ENCODE measurements around the gene NCF4. TPM values are rescaled to one million over a fixed set of nuclear protein-coding genes. Genes with fewer than 3 reads are reported as not detected.

NCF4 gene
- polyA plus RNA-seq, 3 donors = 206 to 249 (median 209) TPM

GRCh38 chr22:36826262-36826661, 34.5 kb upstream of the NCF4 start:
- Histone ChIP-seq H3K36me3 (replicated peaks in 1 of 2; ENCODE audit: control insufficient read depth in 1 of 2, insufficient read depth in 2 of 2, low read length in 2 of 2) (no peaks in the 10 kb centered on the region), H3K27ac (ENCODE audit: low read depth in 1 of 2, low read length in 2 of 2) (no peak overlapping the region), H3K4me2 (replicated peaks; ENCODE audit: extremely low read depth, low read length, poor library complexity, severe bottlenecking) (no peak overlapping the region), H3K4me3 (replicated peaks in 1 of 3; ENCODE audit: low read depth in 2 of 3, low read length in 3 of 3) (no peak overlapping the region), H2AFZ (ENCODE audit: insufficient read depth, low read depth, low read length, poor library complexity, severe bottlenecking) (no peak overlapping the region), H3K27me3 (ENCODE audit: control insufficient read depth in 2 of 2, insufficient read depth in 2 of 2, low read length in 2 of 2) (peaks cover 33 to 71% of the 10 kb centered on the region in 2 donors), H3K4me1 (ENCODE audit: control insufficient read depth in 1 of 2, insufficient read depth in 2 of 2, low read length in 2 of 2) (peaks cover 7 to 16% of the 10 kb centered on the region in 2 donors), H3K9ac (ENCODE audit: insufficient read depth, low read length, poor library complexity, severe bottlenecking) (no peak overlapping the region), H3K9me3 (replicated peaks in 1 of 2; ENCODE audit: control insufficient read depth in 1 of 2, insufficient read depth in 1 of 2, low read length in 2 of 2) (no peaks in the 10 kb centered on the region), H3K79me2 (ENCODE audit: insufficient read depth, low read length) (no peaks in the 10 kb centered on the region), H4K20me1 (ENCODE audit: insufficient read depth, low read length) (no peaks in the 10 kb centered on the region)
- Mint-ChIP-seq H3K4me3 (peak overlapping the region in 1 of 2 donors; percentile 52), H3K36me3 (no peaks in the 10 kb centered on the region), H3K4me1 (peaks cover 16% of the 10 kb centered on the region), H3K27ac (no peak overlapping the region), H3K9me3 (peaks cover 0 to 11% (median 2%) of the 10 kb centered on the region in 7 donors), H3K27me3 (ENCODE audit: low read depth in 3 of 3) (peaks cover 72 to 89% (median 86%) of the 10 kb centered on the region in 3 donors)
- no peak for DNase-seq
- WGBS (ENCODE audit: insufficient coverage) = 100% methylated on average over 3 of the region's 6 CpGs
- no peak for TF ChIP-seq CTCF (IDR thresholded peaks at IDR 0.05)
- intact Hi-C loops (cut with micrococcal nuclease) = no loop called here

GRCh38 chr22:36828815-36829214, 32.0 kb upstream of the NCF4 start:
- intact Hi-C loops (cut with micrococcal nuclease) = no loop called here
- Mint-ChIP-seq H3K4me1 (peaks cover 37% of the 10 kb centered on the region), H3K27me3 (ENCODE audit: low read depth in 3 of 3) (peaks cover 71 to 81% (median 74%) of the 10 kb centered on the region in 3 donors), H3K9me3 (peaks cover 12 to 23% (median 19%) of the 10 kb centered on the region in 7 donors), H3K4me3 (peak overlapping the region in 1 of 2 donors; percentile 79), H3K36me3 (peaks cover 6 to 17% of the 10 kb centered on the region in 2 donors), H3K27ac (no peak overlapping the region)
- no peaks in the 10 kb centered on the region for H4K20me1 ChIP-seq (ENCODE audit: insufficient read depth, low read length)
- DNase-seq = no peak
- peaks cover 33 to 57% of the 10 kb centered on the region in 2 donors for H3K27me3 ChIP-seq (ENCODE audit: control insufficient read depth in 2 of 2, insufficient read depth in 2 of 2, low read length in 2 of 2)
- H3K4me2 ChIP-seq (replicated peaks; ENCODE audit: extremely low read depth, low read length, poor library complexity, severe bottlenecking) = no peak overlapping the region
- no peaks in the 10 kb centered on the region for H3K36me3 ChIP-seq (replicated peaks in 1 of 2; ENCODE audit: control insufficient read depth in 1 of 2, insufficient read depth in 2 of 2, low read length in 2 of 2)
- H2AFZ ChIP-seq (ENCODE audit: insufficient read depth, low read depth, low read length, poor library complexity, severe bottlenecking) = no peak overlapping the region
- H3K4me1 ChIP-seq (ENCODE audit: control insufficient read depth in 1 of 2, insufficient read depth in 2 of 2, low read length in 2 of 2) = peaks cover 30 to 40% of the 10 kb centered on the region in 2 donors
- H3K4me3 ChIP-seq (replicated peaks in 1 of 3; ENCODE audit: low read depth in 2 of 3, low read length in 3 of 3) = no peak overlapping the region
- H3K9me3 ChIP-seq (replicated peaks in 1 of 2; ENCODE audit: control insufficient read depth in 1 of 2, insufficient read depth in 1 of 2, low read length in 2 of 2) = peaks cover 6 to 8% of the 10 kb centered on the region in 2 donors
- TF ChIP-seq CTCF (IDR thresholded peaks at IDR 0.05) = no peak
- H3K9ac ChIP-seq (ENCODE audit: insufficient read depth, low read length, poor library complexity, severe bottlenecking) = no peak overlapping the region
- H3K79me2 ChIP-seq (ENCODE audit: insufficient read depth, low read length) = no peaks in the 10 kb centered on the region
- 58% methylated on average over 3 of the region's 3 CpGs for WGBS (ENCODE audit: insufficient coverage)
- no peak overlapping the region for H3K27ac ChIP-seq (ENCODE audit: low read depth in 1 of 2, low read length in 2 of 2)

All from CD14-positive monocyte (primary cell).